Midbrain (tissue), 1 donor: ENCODE data around the gene AZIN2.
"Not testable (repeated sequence)": the region's sequence is repeated elsewhere in the genome, so short reads cannot be mapped to it uniquely, and the experiment has no call there.

ENCODE experiments used
- DNase-seq: peaks from one replicate; lab custom pipeline; 2025; lab: John Stamatoyannopoulos, UW

AZIN2 gene

DNA sequence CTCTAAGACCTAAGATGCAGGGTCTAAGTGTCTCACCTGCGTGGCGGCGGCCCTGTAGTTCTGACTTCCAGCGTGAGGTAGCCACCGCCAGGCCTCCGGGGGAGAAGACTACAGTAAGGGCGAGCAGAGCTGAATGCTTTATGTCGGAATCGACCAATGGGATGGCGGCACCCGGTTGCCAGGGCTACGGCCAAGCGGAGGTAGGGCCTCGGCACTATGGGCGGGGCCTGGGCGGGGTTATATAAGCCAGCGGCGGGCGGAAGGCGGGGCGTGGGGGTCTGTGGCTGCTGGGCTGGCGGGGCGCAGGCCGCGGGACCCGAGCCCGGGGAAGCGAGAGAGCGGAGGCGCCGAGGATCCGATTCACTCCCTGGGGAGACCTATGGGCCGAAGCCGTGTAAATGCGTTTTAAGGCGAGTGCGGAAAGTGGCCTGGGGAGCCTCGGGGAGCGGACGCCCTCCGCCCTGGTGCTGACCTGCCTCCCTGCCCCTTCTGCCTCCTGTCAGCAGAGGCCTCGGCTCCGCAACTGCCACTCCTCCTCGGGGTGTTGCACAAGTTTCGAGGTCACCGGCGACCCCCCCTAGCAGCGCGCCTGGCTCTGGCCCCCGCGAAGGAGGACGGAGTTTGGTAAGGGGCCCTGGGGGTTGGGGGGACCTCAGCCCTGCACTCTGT, at the start of gene AZIN2:
Gene AZIN2, plus strand, starts transcription at position 269 of the 669 bp plus-strand sequence. CDS start 1,097 bp downstream, outside the sequence.
- DNase-seq, result peak; percentile 97

DNA sequence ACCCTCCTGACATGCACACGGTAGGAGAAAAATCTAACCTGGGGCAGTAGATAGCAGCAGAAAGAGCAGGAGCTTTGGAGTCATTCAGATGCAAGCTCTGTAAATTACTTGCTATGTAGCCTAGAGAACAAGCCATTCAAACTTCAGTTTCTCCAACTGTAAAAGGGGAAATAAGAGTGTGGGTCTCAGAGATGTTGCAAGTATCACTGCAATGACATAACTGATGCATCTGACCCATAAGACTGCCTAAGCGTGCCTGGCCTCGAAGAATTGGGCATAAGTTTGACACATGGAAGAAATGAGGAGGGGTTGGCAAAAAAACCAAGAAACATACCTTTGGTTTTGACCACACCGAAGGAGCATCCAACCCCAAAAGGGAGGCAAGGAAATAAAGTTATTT, 49.4 kb upstream of the AZIN2 start:
- DNase-seq, result no peak

DNA sequence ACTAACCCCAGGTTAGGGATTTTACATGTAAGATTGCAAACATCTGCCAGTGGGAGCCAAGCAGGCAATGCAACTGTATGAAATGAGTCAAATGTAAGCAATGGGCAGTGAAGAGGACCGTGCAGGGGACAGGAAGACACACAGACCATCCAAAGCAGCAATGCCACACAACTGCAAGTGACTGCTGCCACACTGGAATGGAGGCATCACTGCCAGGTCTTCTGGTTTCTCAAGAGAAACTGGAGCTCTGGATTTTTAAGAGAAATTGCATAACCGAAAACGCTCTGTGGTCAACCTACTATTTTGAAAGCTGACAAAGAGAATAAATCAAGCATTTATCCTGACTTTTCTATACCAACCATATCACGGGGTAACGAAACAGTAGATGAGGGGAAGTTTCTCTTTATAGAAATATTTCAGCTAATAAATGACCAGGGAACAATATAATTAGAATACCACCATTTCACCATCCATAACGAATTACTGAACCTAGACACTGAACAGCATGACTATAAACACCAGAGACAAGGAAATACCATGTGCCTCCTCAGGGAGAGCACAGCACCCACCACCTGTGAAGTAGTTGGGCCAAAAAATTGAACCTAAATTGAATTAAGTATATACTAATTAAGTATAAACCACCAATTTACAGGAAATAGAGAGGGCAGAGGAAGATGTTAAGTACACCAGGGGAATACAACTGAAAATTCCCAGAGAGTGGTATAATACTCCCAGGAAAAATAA, 48.7 kb upstream of the AZIN2 start:
- no peak for DNase-seq

GRCh38 chr1:33036051-33036525, 44.9 kb upstream of the AZIN2 start:
- DNase-seq, result no peak

GRCh38 chr1:33036526-33037503, 44.1 kb upstream of the AZIN2 start, which contains the start of gene AK2:
TSS of gene AK2 (minus strand) at chr1:33036883. CDS start at chr1:33036828, 55 bp downstream.
- peak; percentile 98 for DNase-seq

- no peak for DNase-seq
Observed at GRCh38 chr1:33039840-33040239, 41.1 kb upstream of the AZIN2 start.

- DNase-seq, result no peak
Observed at GRCh38 chr1:33041026-33041425, 39.9 kb upstream of the AZIN2 start.

GRCh38 chr1:33042831-33043230, 38.1 kb upstream of the AZIN2 start:
- no peak for DNase-seq

DNA sequence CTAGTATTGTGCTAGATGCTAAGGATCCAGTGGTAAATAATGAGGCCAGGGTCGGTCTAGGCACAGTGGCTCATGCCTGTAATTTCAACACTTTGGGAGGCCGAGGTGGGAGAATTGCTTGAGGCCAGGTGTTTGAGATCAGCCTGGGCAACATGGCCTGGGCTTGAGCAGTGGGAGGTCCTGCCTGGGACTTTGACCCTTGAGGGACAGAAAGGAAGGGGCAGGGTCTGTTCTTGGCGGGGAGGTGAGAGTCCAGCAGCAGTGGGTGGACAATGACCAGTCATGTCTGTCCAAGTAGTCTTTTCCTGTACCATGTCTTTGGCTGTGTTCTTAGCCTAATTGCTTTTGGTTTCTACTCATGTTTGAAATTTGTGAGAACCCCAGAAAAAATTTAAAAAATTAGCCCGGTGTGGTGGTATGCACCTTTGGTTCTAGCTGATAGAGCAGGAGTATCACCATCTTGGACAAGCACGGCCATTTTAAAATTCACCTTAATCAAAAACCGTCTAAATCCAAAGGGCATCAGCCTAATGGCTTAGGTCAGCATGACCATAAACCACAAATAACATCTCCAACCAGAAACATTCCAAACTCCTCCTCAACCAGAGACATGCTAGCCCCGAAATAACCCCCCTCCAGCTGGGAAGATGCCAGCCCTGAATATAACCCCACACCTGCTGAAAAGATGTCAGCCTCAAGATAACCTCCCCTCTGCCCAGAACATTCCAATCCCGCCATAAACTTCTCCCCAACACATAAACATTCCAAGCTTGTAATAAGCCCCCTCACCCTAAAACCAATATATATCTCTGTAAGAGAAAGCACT, 37.5 kb upstream of the AZIN2 start:
- no peak for DNase-seq

DNA sequence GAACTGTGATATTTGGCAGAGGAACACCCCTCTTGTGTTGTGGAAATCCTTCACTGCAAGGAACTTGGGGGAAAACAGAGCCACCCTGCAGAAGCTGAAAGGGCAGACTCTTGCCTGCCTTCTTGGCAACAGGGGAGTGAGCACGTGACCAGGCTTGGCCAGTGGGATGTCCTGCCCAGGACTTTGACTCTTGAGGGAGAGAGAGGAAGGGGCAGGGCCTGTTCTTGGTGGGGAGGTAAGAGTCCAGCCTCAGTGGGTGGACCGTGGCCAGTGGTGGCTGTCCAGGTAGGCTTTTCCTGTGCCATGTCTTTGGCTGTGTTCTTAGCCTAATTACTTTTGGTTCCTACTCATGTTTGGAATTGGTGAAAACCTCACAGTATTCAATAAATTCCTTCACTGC, 35.7 kb upstream of the AZIN2 start:
- DNase-seq, result no peak

GRCh38 chr1:33045814-33046213, 35.1 kb upstream of the AZIN2 start:
- no peak for DNase-seq

- not testable (repeated sequence) for DNase-seq
Observed at GRCh38 chr1:33046234-33046633, 34.7 kb upstream of the AZIN2 start.

GRCh38 chr1:33047290-33047689, 33.7 kb upstream of the AZIN2 start:
- no peak for DNase-seq

- no peak for DNase-seq
Observed at GRCh38 chr1:33047839-33048305, 33.1 kb upstream of the AZIN2 start.

GRCh38 chr1:33048426-33048825, 32.5 kb upstream of the AZIN2 start:
- no peak for DNase-seq

GRCh38 chr1:33049371-33049770, 31.6 kb upstream of the AZIN2 start:
- DNase-seq, result no peak

- no peak for DNase-seq
Observed at GRCh38 chr1:33050221-33051076, 30.5 kb upstream of the AZIN2 start.

GRCh38 chr1:33055210-33056008, 25.5 kb upstream of the AZIN2 start:
- DNase-seq, result peak; percentile 83

DNA sequence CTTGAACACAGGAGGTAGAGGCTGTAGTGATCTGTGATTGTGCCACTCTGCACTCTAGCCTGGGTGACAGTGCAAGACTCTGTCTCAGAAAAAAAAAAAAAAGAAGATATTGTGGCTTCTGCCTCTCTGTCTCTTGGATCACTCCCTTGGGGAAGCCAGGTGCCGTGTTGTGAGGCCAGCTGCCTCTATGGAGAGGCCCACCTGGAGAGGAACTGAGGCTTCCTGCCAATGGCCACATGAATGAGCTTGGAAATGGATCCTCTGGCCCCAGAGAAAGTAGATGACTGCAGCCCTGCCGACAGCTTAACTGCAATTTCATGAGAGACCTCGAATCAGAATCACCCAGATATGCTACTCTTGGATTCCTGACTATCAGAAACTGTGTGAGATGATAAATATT, 24.5 kb upstream of the AZIN2 start:
- DNase-seq, result no peak
